Stimulated activated CD8-positive, alpha-beta memory T cell treated with anti-CD3 and anti-CD28 coated beads, Interleukin-7, amount 100 ng/mL, for 48 hours (primary cell): ENCODE results near the gene DCLK2.

Experiments
- DNase-seq, 2 donors: peaks; one replicate each; pipeline ENCODE4 v3.0.0-alpha.2; 2020; ENCODE audit warnings: low read depth in 1 of 2; ENCODE audit errors: extremely low read depth in 1 of 2

DCLK2 gene

DNA sequence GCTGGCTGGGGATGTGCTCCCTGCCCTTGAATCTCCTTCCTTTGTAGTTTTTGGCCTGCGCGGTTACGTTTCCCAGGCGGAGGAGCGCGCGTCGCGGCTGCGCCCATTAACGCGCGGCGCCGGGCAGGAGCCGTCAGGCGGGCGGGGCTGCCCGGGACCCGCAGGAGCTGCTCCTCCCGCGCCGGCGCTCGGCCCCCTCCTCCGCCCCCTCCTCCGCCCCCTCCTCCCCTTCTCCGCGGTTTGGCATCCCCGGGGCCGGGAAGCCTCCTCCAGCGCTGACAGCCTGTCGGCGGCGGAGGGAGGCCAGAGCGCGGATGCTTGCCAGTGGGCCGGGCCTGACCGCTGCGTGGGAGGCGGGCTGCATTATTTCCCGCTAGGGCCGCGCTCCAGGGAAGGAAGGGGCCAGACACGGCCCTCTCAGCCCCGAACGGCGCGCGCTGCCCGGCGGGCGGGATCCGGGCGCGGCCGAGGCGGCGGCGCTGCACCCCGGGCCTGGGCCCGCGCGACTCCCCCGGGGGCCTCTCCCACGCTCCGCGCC, at the start of gene DCLK2:
DCLK2 (plus strand) TSS at position 405 of the 538 bp plus-strand sequence. CDS start 583 bp downstream, outside the sequence.
- no peak for DNase-seq

DNA sequence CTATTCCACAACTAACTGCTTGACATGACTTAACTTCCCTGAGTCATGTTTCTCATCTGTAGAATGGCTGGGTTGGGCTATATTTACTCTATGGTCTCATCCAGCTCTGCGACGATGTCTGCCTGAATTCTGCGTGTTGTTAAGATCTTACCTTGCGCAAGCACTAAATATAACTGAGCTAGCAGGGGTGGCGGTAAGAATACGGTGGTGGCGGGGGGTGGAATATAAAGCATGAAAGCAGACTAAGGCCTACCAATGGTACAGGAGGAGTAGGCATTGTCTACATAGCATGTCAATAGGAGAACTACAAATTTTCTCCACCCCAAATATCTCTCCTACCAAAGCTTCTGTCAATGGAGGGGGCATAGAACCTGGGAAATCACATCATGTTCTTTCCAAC, 45.7 kb upstream of the DCLK2 start:
- no peak for DNase-seq

DNA sequence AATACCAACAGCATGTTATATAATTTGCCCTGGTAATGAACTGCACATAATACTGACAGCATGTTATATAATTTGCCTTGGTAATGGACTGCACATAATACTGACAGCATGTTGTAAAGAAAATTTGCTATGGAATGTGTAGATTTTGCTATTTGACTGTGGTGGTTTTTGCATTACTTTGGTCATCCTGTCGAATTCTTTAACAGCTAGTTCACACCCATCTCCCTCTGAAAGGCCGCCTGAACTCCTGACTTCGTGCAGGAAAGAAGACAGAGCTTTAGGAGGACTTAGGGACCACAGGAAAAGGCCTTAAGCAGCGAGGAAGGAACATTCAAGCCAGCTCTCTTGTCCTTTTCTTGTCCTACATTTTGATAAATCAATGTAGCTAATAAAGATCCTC, 45.2 kb upstream of the DCLK2 start:
- no peak for DNase-seq

DNA sequence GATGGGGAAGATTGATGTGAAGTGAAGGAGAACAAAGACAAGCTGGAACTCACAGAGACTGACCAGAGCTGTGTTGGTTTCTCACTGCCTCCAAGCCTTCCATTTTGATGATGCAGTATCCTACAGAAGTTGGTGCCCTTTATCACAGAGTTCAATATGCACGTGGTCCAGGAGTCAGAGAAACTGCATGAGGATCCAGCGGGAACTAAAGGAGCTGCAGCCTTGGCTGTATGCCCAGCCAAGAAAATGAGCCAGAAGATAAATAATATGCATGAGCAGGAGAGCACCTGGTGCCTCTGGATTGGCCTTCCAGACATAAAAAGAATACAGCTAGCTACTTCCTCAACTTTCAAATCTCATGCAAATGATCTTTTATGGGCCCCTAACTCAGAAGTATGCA, 44.3 kb upstream of the DCLK2 start:
- DNase-seq: no peak

DNA sequence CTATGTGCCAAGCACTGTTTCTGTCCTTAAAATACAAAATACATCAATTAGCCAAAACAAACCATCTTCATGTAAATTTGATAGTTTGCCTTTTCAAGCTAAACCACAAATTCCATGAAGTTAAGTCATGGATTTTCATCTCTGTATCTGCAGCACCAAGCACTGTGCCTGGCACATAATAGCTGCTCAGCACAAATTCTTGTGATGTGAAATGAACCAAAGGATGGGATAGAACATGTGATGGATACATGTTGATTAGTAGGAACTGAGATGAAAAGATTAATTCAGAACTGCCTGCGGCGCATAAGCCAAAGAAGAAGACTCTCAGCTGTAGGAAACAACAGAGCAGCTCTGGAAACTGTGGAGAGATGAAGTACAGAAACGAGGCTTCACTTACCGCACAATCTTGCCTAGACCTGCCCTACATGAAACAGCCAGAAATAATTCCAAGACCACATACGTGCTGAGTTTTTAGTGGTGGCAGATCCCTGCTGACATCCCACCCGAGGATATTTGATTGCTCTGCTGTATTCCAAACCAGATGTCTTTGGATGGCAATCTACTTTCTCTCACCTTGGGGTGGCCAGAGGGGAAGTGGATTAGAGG, 40.9 kb upstream of the DCLK2 start:
- no peak for DNase-seq

DNA sequence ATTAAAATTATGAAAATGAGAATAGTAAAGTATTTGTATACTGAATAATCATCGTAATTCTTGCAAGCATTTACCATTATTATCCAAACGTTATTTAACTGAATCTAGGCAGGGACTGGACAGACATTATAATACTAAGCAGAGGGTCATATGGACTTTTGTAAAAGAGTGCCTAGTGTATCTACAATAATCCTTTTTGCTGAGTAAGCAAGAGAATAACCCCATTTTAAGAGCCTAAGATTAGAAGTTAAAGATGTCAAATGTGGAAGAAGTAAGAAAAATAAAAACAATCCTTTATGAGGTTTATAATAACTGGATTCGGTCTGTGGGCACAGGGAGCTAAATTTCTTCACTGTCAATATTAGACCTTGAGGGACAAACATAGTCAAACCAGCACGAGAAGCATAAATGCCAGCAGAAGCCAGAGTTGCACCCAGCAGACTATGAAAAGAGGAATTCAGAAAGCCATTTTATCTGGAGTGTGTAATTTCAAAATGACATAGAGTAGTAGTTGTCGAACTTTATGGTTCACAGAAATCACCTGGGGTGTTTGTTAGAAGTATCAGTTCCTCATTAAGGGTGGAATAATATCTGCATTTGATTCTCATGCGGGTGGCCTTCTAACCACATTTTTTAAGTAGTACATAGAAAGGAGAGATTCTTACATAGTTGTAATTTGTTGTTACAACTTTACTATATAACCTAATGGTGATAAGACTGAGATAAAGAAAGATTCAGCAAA, 39.7 kb upstream of the DCLK2 start:
- no peak for DNase-seq

DNA sequence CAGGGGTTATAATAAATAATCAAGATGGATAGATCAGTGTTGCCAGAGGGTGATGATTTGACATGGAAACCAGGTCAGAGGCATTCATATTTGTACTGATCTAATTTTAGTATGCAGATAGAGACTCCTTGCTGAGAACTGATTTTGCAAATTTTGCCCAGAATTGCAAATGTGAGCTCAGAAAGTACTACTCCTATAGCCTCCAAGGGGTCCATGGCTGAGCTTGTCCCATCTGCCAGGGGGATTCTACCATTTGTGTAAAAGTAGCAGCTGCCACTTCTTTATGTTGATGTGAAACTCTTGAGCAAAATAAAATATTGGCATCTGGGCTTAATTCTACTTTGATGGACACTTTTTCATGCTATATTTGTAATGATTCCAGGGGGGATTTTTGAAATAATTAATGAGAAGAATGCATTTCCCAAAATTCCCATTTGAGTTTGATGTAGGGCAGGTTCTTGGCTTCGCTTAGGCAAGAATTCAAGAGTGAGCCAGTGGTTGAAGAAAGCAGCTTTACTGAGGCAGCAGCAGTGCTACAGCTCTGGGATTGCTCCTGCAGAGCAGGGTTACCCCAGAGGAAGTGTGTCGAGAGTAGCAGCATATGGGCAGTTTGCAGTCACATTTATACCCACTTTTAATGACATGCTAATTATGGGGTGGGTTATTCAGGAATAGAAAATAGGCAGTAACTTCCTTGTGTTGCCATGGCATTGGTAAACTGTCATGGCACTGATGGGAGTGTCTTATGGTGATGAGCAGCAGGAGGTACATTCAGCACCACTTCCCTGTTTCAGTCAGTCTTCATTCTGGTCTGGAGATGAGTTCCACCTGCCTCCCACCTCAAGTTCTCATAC, 38.7 kb upstream of the DCLK2 start:
- DNase-seq: no peak

DNA sequence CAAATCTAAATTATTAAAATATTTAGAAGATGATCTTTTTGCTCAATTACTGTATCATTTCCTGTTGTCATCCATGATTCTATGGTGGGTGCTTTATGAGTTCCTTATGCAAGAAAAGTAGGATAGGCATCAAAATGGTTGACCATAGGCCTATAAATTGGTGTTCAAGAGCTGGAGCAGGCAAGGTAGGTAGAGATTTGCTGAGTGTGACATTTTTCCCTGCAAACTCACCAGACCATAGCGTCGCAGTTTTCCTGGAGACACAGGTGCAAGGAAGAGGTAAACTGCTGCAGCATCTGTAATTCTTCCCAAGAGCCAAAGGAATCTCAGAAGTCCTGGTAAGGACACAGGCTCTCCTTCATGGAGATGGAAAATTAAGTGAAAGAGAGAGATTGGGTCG, 33.7 kb upstream of the DCLK2 start:
- DNase-seq: no peak

DNA sequence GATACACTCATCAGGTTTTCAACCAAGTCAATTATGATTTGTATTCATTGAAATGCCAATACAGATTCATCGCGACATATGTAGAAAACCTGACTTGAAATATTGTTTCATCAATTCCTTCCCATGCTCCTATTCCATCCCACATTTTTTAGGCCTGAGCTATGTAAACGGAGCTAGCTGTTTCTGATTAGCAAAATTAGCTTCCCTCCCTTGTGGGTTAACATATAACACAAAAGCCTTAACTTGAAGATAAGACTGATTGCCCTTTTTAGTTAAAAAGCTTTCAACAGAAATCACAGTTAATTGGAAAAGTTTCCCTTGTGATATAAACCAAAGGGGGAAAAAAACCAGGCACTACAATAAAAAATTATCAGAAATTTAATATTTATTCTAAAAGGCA, 32.8 kb upstream of the DCLK2 start:
- DNase-seq: no peak

DNA sequence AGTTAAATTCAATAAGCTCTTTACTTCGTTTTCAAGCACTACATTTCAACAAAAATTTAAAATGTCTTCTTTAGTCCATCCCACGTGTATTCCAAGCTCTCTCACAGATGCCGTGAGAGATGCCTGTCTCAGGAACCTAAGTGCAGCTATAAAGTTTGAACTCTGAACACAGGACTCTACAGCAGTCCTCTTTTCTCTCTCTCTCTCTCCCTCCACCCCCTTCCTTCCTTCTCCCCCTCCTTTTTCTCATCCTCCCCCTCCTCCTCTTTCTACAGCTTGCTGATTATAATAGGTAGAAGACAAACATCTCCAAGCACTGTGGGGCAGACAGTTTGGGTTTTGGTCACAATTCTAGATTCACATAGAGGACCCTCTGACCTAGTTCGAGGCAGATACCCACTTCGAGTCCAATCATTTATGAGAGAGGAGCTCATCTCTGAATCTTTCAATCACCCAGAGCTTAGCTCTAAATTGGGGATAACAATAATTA, 31.5 kb upstream of the DCLK2 start:
- no peak for DNase-seq

DNA sequence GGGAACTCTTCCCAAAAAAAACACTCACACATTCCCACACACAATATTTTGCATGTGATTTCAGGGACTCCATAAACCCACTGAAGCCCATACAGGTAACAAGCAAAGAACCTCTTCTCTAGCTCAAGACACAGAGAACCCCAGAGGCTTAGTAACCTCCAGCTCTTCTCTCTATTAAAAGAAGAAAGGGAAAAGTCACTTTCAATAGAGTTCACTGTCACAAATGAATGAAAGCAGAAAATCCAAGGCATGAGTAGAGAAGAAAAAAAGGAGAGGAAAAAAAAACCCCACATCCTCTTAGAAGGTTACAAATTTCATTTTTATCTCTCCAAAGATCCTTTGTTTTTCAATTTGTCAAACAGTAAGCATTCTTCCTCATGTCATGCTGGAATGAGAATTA, 30.7 kb upstream of the DCLK2 start:
- DNase-seq: no peak

DNA sequence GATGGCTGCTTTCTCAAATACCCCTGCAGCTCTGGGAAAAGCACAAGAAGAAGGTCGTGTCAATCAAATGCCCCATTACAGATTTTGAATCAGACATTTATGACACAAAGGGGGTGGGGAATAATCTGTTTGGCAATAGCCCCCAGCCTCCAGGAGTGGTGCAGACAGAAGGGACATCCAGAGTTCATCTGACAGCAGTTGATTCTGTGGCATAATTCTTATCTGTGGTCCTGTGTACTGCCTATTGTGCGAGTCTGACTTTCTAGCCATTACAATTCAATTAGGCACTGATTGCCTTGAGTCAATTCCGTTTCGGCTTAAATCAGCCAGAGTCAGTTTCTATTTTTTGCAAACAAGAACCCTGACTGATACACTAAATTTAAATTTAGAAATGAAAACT, 28.6 kb upstream of the DCLK2 start:
- DNase-seq: no peak

DNA sequence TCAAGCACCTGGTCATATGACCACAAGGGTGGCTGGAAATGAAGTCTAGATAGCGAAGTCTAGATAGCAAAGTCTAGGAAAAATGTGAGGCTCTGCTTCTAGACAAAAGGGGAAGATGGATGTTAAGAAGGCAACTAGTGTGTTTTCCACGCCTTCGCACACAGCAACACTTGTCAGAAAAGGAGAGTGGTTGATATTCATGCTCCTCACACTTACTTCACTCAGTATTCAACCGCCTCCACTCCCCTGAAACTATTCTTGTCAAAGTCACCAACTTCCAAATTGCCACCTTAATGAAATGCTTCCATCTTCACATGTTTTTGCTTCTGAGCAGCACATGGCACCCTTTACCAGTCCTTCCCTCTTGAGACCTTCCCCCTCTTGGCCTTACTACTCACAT, 27.7 kb upstream of the DCLK2 start:
- DNase-seq: no peak

DNA sequence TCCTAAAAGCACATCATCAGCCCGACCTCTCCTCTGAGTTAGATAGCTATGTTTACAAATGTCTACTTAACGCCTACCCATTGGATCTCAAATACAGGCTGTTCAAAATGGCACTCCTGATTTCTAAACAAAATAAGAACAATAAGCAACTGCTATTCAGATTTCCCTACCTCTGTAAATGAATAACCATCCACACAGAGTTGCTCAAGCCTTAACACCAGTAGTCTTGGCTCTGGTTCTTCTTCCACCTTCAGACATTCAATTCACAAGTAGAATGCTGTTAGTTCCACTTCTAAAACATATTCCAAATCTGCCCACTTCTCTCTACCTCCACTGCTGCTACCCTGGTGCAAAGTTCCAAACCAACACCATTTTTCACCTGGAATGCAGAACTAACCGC, 27.1 kb upstream of the DCLK2 start:
- no peak for DNase-seq

DNA sequence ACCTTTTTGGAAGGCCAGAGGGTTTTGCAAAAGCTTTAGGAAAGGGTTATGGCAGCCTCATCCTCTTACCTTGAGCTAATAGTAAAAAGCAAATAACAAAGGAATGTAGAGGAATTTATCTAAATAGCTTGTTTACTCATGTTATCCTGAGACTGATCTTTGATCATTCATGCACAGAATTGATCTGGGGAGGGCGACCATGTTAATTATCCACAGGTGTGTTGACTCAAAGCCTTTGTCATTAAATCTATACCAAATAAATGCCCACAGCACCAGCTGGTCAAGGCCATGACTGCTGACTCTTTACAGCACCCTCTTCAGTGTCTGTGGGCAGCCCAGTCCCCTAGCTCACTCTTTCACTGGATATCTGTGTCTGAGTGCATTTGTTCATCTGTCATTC, 22.8 kb upstream of the DCLK2 start:
- no peak for DNase-seq

DNA sequence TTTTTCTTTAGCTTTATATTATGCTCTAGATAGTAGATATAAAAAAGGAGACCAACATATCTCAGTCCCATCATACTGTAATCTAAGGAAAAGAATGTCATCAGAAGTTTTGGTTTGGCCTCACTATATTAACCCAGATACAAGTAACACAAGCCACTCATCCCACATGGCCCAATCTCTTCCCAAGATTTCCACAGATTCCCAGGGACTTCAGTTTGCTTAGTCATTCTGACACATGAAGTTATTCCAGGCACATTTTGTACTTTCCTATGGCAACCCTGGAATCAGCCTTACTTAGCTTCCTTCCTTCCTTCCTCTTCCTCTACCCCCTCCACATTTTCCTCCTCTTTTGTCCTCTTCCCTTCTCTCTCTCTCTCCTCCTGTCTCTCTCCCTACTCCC, 21.7 kb upstream of the DCLK2 start:
- DNase-seq: no peak

DNA sequence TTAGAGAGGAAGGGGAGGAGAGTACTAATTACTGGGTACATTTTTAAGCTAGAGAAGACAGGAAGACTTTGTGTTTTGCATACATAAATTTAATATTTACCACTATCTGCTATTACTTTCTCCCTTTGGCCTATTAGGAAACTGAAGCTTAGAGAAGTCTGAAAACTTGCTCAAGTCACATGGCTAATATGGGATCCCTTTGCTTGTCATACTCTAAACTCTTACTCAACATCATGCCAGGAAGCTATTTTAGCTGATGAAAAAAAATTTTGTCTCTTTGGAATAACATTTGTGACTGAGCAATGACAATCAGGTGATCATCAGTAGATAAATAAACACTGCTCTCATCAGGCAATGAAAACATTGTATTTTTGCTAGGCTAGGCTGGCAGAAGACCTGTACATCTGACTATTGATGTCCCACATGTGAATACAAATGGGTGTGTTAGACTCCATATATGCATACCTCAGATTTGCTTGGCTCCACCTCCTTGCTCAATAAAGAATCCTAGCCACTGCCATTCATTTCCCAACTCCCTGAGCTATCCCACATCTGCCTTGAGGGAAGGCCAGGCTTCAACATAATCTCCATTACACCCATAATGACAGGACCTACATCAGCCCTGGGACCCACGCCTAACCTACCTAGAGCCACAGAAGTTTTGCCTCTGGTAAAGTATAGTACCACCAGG, 17.0 kb upstream of the DCLK2 start:
- DNase-seq: no peak

DNA sequence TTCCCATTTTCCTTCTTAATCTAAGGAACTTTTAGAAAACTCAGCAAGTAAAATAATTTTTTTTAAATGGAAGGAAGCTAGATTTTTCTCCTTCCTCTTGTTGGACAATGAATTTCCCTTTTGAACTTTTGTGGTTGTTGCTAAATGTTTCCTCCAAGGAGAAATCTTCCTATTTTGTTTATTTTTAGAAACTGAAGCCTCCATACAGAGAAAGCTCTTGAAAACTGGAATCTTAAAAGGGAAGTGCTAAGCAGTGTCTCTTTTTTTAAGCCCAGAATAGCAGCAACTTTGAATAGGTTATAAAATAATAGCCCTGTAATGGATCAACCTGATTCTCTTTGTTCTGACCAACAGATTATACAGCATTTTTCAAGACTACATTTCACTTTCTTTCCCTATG, 15.1 kb upstream of the DCLK2 start:
- no peak for DNase-seq

DNA sequence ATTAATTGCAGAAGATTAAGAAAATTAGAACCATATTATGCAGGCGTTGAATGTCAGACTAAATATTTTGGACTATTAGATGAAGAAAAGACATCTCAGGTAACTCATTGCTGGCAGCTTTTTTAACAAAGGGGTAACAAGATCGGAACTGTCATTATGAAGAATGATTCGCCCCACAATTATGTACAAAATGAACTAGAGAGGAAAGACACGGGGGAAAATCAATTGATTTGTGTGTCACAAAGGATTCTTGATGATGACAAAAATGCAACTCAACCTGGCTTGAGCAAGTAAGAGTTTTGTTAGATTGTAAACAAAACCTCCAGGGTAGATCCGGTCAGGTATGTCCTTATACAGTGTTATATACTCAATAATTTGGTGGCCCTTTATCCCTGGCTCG, 12.5 kb upstream of the DCLK2 start:
- DNase-seq: no peak

DNA sequence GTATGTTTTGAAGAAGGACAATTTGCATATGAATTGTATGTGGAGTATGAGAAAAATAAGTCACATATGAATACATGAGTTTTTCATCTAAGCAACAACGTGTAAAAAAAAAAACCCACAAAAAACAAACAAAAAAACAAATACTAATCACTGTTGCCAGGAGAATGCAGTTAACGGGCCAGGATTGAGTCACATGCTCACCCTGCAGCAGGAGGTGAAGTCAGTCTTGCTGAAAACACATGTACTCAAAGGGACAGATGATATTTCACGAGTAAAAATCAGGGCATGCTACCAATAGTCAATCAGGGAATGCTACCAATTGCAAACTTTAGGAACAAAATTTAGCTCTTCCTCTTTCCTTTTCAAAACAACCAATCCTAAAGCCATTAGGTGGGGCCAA, 10.4 kb upstream of the DCLK2 start:
- no peak for DNase-seq
